ENCODE measurements around the gene HJURP. TPM values are rescaled to one million over a fixed set of nuclear protein-coding genes. Genes with fewer than 3 reads are reported as not detected.
A peak's percentile ranks its signal among the peaks of the same experiment; 100 is the strongest.

HJURP gene
- polyA plus RNA-seq, 3 donors: not detected

DNA sequence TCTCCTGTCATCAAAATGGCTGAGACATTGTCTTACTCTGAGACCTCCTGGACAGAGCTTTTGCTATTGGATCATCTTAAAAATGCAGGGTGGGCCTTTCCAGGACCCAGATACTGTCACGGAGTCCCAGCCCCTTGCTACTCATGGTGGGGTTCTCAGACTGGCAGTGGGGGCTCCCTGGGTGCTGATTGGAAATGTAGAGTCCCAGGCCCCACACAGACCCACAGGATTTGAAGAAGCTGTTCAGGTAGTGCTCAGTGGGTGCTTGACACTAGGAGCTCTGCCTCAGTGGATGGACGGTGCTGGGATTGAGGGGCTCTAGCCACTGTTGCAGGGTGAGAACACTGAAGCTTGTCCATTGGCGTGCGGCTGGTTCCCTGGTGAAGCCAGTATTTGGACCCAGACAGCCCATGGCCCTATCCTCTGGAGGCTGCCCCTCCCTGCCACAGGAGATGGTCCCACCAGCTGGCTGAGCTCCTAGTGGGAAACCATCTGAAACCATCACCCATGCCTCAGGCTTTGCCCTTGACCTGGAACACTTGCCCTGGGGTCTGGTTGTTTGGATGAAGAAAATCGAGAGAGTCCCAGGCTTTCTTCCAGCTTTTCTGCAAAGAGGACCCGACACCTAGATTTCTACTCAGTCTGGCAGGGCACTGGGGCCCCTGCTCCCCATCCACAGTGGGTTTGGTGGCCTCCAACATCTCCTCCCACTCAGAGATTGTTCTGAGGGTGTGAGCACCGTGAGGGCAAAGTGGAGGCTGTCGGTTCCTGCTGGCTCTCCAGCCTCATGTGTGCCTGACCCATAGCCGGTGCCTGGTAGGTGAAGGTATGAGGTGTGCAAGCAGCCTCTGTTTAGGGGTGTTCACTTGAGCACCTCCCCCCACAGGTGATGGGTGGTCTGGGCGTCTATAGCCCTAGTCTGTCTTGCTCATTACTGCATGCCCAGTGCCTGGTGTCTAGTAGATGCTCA is 46.1 kb downstream of the HJURP start:
- H3K27ac ChIP-seq (ENCODE audit: low read depth in 1 of 2, low read length in 2 of 2): no peak overlapping the region
- no peaks in the 10 kb centered on the region for H3K4me1 ChIP-seq (ENCODE audit: control insufficient read depth in 1 of 2, insufficient read depth in 2 of 2, low read length in 2 of 2)
- TF ChIP-seq, protein P1, sequence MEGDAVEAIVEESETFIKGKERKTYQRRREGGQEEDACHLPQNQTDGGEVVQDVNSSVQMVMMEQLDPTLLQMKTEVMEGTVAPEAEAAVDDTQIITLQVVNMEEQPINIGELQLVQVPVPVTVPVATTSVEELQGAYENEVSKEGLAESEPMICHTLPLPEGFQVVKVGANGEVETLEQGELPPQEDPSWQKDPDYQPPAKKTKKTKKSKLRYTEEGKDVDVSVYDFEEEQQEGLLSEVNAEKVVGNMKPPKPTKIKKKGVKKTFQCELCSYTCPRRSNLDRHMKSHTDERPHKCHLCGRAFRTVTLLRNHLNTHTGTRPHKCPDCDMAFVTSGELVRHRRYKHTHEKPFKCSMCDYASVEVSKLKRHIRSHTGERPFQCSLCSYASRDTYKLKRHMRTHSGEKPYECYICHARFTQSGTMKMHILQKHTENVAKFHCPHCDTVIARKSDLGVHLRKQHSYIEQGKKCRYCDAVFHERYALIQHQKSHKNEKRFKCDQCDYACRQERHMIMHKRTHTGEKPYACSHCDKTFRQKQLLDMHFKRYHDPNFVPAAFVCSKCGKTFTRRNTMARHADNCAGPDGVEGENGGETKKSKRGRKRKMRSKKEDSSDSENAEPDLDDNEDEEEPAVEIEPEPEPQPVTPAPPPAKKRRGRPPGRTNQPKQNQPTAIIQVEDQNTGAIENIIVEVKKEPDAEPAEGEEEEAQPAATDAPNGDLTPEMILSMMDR (IDR thresholded peaks at IDR 0.05): no peak
- H3K9me3 ChIP-seq (replicated peaks in 1 of 2; ENCODE audit: control insufficient read depth in 1 of 2, insufficient read depth in 1 of 2, low read length in 2 of 2): no peaks in the 10 kb centered on the region
- no peak overlapping the region for H3K27ac Mint-ChIP-seq
- H3K27me3 Mint-ChIP-seq (ENCODE audit: low read depth in 3 of 3): peaks cover 2 to 5% (median 3%) of the 10 kb centered on the region in 3 donors
- H3K9ac ChIP-seq (ENCODE audit: insufficient read depth, low read length, poor library complexity, severe bottlenecking): no peak overlapping the region
- no peaks in the 10 kb centered on the region for H4K20me1 ChIP-seq (ENCODE audit: insufficient read depth, low read length)
- peak overlapping the region in 1 of 2 donors; percentile 14 for H3K4me3 Mint-ChIP-seq
- DNase-seq: no peak
- no peaks in the 10 kb centered on the region for H3K4me1 Mint-ChIP-seq
- no peaks in the 10 kb centered on the region for H3K79me2 ChIP-seq (ENCODE audit: insufficient read depth, low read length)
- no peak overlapping the region for H3K4me3 ChIP-seq (replicated peaks in 1 of 3; ENCODE audit: low read depth in 2 of 3, low read length in 3 of 3)
- no peak overlapping the region for H3K4me2 ChIP-seq (replicated peaks; ENCODE audit: extremely low read depth, low read length, poor library complexity, severe bottlenecking)
- intact Hi-C loops (cut with micrococcal nuclease): no loop called here
- no peak overlapping the region for H2AFZ ChIP-seq (ENCODE audit: insufficient read depth, low read depth, low read length, poor library complexity, severe bottlenecking)
- no peaks in the 10 kb centered on the region for H3K36me3 Mint-ChIP-seq
- peaks cover 0 to 5% (median 2%) of the 10 kb centered on the region in 7 donors for H3K9me3 Mint-ChIP-seq
- 87% methylated on average over 5 of the region's 10 CpGs for WGBS (ENCODE audit: insufficient coverage)
- H3K27me3 ChIP-seq (ENCODE audit: control insufficient read depth in 2 of 2, insufficient read depth in 2 of 2, low read length in 2 of 2): no peaks in the 10 kb centered on the region
- no peaks in the 10 kb centered on the region for H3K36me3 ChIP-seq (replicated peaks in 1 of 2; ENCODE audit: control insufficient read depth in 1 of 2, insufficient read depth in 2 of 2, low read length in 2 of 2)

DNA sequence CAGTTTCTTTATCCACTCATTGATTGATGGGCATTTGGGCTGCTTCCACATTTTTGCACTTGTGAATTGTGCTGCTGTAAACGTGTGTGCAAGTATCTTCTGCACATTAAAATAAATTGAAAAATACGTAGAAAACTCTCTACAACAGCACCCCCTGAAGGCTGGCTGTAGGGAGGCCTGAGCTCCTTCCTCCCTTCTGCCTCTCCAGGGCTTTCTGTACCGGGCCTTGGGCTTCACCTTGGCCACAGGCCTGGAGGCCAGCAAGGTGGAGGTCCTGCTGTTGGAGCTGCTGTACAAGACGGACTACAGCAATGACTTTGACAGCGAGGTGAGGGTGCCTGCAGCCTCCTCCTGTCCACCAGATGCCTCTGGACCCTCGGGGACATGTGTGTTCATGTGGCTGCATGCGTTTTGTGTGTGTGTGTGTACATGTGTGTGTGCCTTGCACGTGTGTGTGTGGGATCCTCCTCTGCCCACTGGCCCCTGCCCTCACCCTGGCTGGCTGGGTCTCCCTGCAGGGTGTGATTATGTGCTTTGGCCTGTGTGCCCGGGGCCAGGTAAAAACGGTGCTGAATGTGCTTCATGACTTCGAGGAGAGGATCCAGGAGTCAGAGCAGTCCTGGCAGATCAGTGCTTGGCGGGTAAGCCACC is 47.0 kb downstream of the HJURP start:
- no peaks in the 10 kb centered on the region for H3K4me1 ChIP-seq (ENCODE audit: control insufficient read depth in 1 of 2, insufficient read depth in 2 of 2, low read length in 2 of 2)
- H3K27me3 ChIP-seq (ENCODE audit: control insufficient read depth in 2 of 2, insufficient read depth in 2 of 2, low read length in 2 of 2): no peaks in the 10 kb centered on the region
- H3K4me3 ChIP-seq (replicated peaks in 1 of 3; ENCODE audit: low read depth in 2 of 3, low read length in 3 of 3): no peak overlapping the region

More for the DNA sequence above, 47.0 kb downstream of the HJURP start:
- intact Hi-C loops (cut with micrococcal nuclease): no loop called here
- H3K27me3 Mint-ChIP-seq (ENCODE audit: low read depth in 3 of 3): peaks cover 3 to 5% (median 5%) of the 10 kb centered on the region in 3 donors
- H3K9ac ChIP-seq (ENCODE audit: insufficient read depth, low read length, poor library complexity, severe bottlenecking): no peak overlapping the region
- DNase-seq: no peak
- H3K4me3 Mint-ChIP-seq: no peak overlapping the region
- no peaks in the 10 kb centered on the region for H4K20me1 ChIP-seq (ENCODE audit: insufficient read depth, low read length)
- no peaks in the 10 kb centered on the region for H3K9me3 ChIP-seq (replicated peaks in 1 of 2; ENCODE audit: control insufficient read depth in 1 of 2, insufficient read depth in 1 of 2, low read length in 2 of 2)
- H3K79me2 ChIP-seq (ENCODE audit: insufficient read depth, low read length): no peaks in the 10 kb centered on the region
- TF ChIP-seq, protein P1 (IDR thresholded peaks at IDR 0.05): no peak
- H3K4me1 Mint-ChIP-seq: no peaks in the 10 kb centered on the region
- 81% methylated on average over 5 of the region's 12 CpGs for WGBS (ENCODE audit: insufficient coverage)
- no peaks in the 10 kb centered on the region for H3K36me3 ChIP-seq (replicated peaks in 1 of 2; ENCODE audit: control insufficient read depth in 1 of 2, insufficient read depth in 2 of 2, low read length in 2 of 2)
- H2AFZ ChIP-seq (ENCODE audit: insufficient read depth, low read depth, low read length, poor library complexity, severe bottlenecking): no peak overlapping the region
- no peak overlapping the region for H3K27ac ChIP-seq (ENCODE audit: low read depth in 1 of 2, low read length in 2 of 2)
- H3K9me3 Mint-ChIP-seq: peaks cover 0 to 5% (median 2%) of the 10 kb centered on the region in 7 donors
- no peaks in the 10 kb centered on the region for H3K36me3 Mint-ChIP-seq
- no peak overlapping the region for H3K4me2 ChIP-seq (replicated peaks; ENCODE audit: extremely low read depth, low read length, poor library complexity, severe bottlenecking)
- no peak overlapping the region for H3K27ac Mint-ChIP-seq
